ENCODE data around the gene FEM1A. TPM values are rescaled to one million over a fixed set of nuclear protein-coding genes. Genes with fewer than 3 reads are reported as not detected.

FEM1A gene
- total RNA-seq, 1 experiment from 2014 or later, result 20.0 TPM

- no peak for DNase-seq
- peaks cover 43% of the 10 kb centered on the region for H3K27me3 Mint-ChIP-seq (ENCODE audit: low read depth)
- Histone ChIP-seq H3K4ac (ENCODE audit: low read depth, low read length) (no peak overlapping the region), H2BK20ac (ENCODE audit: low read depth, low read length, poor library complexity, severe bottlenecking) (no peak overlapping the region), H3K14ac (ENCODE audit: insufficient read depth, low read length) (no peak overlapping the region), H2BK15ac (ENCODE audit: low read depth, low read length) (no peak overlapping the region), H3K23me2 (ENCODE audit: insufficient read length, low read depth, low read length, poor library complexity, severe bottlenecking) (no peaks in the 10 kb centered on the region), H3K4me2 (ENCODE audit: insufficient read depth, insufficient read length, low read length) (no peak overlapping the region), H2BK5ac (ENCODE audit: insufficient read length, low read length) (no peak overlapping the region), H3K18ac (ENCODE audit: insufficient read length, low read depth, low read length) (no peak overlapping the region), H3K79me1 (ENCODE audit: insufficient read depth, low read depth, low read length, poor library complexity, severe bottlenecking) (no peaks in the 10 kb centered on the region), H4K5ac (ENCODE audit: insufficient read length, low read depth, low read length) (no peak overlapping the region), H2AK5ac (ENCODE audit: insufficient read length, low read length) (no peak overlapping the region), H3K9me3 (ENCODE audit: control insufficient read depth, low read depth, low read length) (no peaks in the 10 kb centered on the region), H3K79me2 (ENCODE audit: insufficient read depth, low read length) (no peaks in the 10 kb centered on the region), H2BK12ac (ENCODE audit: insufficient read length, low read depth, low read length) (no peak overlapping the region), H3K23ac (ENCODE audit: insufficient read length, low read depth, low read length) (no peak overlapping the region), H3K9ac (ENCODE audit: extremely low read depth, insufficient read length, low read length) (no peak overlapping the region), H2BK120ac (ENCODE audit: low read depth, low read length, poor library complexity, severe bottlenecking) (no peak overlapping the region), H3K27ac (ENCODE audit: insufficient read length, low read depth, low read length) (no peak overlapping the region), H4K20me1 (ENCODE audit: control insufficient read depth, insufficient read depth, insufficient read length) (no peaks in the 10 kb centered on the region), H4K91ac (ENCODE audit: insufficient read length, low read depth, low read length) (no peak overlapping the region), H3K4me1 (ENCODE audit: insufficient read depth, low read length) (no peaks in the 10 kb centered on the region), H3T11ph (ENCODE audit: low read length) (no peak overlapping the region), H3K27me3 (ENCODE audit: insufficient read depth, low read length) (no peaks in the 10 kb centered on the region), H3K56ac (ENCODE audit: insufficient read length, low read depth, low read length) (no peak overlapping the region), H2AFZ (ENCODE audit: low read length) (no peak overlapping the region), H4K8ac (replicated peaks; ENCODE audit: insufficient read length, low read depth, low read length) (no peak overlapping the region)
- no peak overlapping the region; a peak in 1 of 5 replicates for H3K4me3 Mint-ChIP-seq
- no peak overlapping the region for H3K27ac Mint-ChIP-seq
- peaks cover 0 to 3% of the 10 kb centered on the region in 2 experiments; a peak in 1 of 4 replicates for H3K4me1 Mint-ChIP-seq
- no peaks in the 10 kb centered on the region for H3K36me3 Mint-ChIP-seq (ENCODE audit: insufficient read depth in 1 of 3, low read depth in 3 of 3)
- 0 out of 5 replicates have a peak, but pooled peaks cover 0 to 1% of the 10 kb centered on the region in 2 experiments for H3K9me3 Mint-ChIP-seq
- no CpG with 5 or more reads among the region's 5 CpGs for WGBS (ENCODE audit: extremely low coverage, insufficient read length, low lambda C conversion rate)
- TF ChIP-seq, protein P1, sequence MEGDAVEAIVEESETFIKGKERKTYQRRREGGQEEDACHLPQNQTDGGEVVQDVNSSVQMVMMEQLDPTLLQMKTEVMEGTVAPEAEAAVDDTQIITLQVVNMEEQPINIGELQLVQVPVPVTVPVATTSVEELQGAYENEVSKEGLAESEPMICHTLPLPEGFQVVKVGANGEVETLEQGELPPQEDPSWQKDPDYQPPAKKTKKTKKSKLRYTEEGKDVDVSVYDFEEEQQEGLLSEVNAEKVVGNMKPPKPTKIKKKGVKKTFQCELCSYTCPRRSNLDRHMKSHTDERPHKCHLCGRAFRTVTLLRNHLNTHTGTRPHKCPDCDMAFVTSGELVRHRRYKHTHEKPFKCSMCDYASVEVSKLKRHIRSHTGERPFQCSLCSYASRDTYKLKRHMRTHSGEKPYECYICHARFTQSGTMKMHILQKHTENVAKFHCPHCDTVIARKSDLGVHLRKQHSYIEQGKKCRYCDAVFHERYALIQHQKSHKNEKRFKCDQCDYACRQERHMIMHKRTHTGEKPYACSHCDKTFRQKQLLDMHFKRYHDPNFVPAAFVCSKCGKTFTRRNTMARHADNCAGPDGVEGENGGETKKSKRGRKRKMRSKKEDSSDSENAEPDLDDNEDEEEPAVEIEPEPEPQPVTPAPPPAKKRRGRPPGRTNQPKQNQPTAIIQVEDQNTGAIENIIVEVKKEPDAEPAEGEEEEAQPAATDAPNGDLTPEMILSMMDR (conservative IDR thresholded peaks at IDR 0.05), result no peak
Observed at GRCh38 chr19:4775627-4776152, 15.8 kb upstream of the FEM1A start.
